ENCODE measurements around the gene AGAP1.

The AGAP1 gene

GRCh38 chr2:235493775-235494715 lies at the start of gene AGAP1:
AGAP1 (plus strand) TSS chr2:235494043.
- DNase-seq: peak; percentile 25 to 74

GRCh38 chr2:235444101-235444597 lies 49.7 kb upstream of the AGAP1 start:
- DNase-seq: no peak

- DNase-seq: no peak
Measured at GRCh38 chr2:235445116-235445515, 48.7 kb upstream of the AGAP1 start.

- no peak for DNase-seq
Measured at GRCh38 chr2:235446082-235446481, 47.8 kb upstream of the AGAP1 start.

DNA sequence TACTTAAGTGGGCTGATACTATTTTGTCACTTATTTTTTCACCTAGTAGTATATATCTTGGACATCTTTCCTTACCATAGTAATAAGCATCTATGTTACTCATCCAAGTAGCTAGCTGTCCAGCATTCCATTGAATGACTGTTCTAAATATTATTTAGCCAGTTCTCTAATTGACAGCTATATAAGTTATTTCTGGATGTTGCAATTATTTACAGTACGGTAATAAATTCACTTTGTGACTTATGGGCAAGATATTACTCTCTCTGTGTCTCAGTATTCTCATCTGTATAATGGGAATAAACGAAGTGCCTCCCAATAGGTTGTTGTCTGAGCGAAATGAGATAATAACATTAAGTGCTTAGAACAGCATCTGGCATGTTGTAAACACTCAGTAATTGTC lies 46.6 kb upstream of the AGAP1 start:
- no peak for DNase-seq

- DNase-seq: no peak
Measured at GRCh38 chr2:235449568-235449967, 44.3 kb upstream of the AGAP1 start.

DNA sequence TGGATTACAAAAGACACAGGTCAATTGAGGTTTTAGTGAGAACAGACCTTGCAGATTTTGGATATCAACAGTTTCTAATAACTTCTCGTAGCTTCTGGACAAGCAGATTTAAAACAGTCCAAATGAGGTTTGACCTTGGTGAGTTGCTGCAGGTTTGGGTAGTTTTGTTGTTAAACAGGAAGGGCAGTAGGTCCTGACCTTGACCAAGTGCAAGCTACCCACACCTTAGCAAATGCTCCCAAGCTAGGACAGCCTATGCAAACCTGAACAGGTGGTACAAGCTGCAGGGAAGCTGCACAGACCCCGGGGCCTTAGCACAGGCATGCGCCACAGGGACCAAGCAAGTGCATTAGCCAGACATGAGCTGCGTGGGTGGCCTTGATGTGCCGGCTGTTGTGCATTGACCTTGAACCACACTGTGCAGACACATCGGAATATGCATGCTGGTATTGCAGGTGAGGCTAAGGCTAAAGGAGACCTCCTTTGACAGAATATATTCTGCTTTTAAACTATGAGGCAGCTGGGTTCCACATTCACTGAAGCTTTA lies 40.2 kb upstream of the AGAP1 start:
- DNase-seq: no peak

- no peak for DNase-seq
Measured at GRCh38 chr2:235458839-235459273, 35.0 kb upstream of the AGAP1 start.

DNA sequence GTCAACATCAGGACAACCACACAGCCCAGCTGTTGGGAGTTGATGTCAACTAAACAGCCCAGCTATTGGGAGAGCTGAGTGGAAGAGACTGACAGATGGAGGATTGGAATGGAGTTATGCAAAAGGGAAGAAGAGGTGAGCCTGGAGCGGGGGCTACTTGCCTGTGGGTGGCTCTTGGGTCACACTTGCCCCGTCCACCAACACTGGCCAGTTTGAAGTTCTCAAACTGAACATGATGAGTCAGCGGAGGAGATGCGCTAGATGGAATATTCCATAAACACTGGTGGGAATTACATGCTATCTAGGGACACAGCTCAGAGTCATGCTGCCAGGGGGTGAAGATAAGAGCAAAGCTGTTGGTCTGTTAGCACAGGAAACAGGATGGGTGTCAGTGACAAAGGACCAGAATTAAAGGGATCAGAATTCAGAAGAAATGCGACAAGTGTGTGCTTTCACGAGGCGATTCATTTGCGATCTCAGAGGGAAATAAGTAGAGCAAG lies 33.2 kb upstream of the AGAP1 start:
- DNase-seq: no peak

- DNase-seq: no peak
Measured at GRCh38 chr2:235461763-235462414, 32.0 kb upstream of the AGAP1 start.

DNA sequence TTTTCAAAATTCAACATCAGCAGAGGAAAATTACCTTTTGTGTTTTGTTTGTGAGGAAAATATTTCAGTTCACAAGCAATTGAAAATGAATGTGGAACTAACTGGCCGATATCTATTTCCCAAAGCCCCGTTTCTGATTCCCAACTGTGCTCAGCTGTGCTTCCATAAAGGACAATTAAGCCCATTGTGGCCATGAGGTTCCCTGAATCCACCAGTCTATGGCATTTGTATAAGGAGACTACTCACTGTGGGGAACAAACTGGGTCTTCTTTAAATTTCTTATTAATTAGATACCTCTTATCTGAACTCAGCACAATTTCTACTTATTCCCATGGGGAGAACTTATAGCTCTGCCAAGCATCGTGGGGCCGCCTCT lies 31.4 kb upstream of the AGAP1 start:
- DNase-seq: no peak

- no peak for DNase-seq
Measured at GRCh38 chr2:235463893-235464292, 29.9 kb upstream of the AGAP1 start.

DNA sequence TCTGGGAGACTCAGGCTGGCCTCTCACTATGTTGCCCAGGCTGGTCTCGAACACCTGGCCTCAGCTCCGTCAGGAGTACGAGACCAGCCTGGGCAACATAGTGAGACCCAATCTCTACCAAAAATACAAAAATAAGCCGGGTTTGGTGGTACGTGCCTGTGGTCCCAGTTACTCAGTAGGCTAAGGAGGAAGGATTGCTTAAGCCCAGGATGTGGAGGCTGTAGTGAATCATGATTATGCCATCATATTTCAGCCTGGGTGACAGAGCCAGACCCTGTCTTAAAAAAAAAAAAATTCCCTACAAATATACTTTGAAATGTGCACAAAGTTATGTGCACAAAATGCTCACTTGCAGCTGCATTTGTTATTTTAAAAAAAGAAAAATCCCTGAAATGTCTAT lies 26.3 kb upstream of the AGAP1 start:
- DNase-seq: no peak

DNA sequence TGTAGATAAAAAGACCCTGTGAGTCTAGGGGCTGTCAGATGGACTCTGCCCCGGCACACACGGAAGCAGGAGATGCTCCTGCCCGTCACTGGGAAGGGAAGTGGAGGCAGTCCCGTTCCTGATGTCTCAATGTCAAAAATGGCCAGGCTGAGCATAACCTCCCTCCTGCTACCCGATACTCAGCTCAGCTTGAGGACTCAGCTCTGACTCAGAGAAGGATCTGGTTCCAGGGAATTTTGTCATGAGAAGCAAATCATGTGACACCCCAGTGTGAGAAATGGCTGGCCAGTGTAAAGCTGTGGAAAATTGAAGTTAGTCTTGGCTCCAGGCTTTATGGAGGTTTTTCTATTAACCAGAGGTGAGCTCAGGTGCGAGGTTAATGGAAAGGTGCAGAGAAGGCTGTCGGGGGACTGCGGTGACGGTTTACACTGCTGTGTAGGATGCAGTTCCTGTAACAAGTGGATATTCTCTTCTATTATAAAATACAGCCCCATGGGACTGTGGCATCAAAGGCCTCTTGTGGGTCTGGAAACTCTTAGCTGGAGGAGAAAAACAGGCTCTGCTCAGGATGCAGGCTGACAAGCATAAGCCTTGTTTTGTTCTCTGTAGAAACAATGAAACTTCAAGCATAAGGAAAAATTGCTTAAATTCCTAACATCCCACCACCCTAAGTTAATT lies 24.7 kb upstream of the AGAP1 start:
- peak in 1 of 2 experiments; percentile 18 for DNase-seq

- DNase-seq: no peak
Measured at GRCh38 chr2:235471186-235471747, 22.6 kb upstream of the AGAP1 start.

- no peak for DNase-seq
Measured at GRCh38 chr2:235472443-235472842, 21.4 kb upstream of the AGAP1 start.

DNA sequence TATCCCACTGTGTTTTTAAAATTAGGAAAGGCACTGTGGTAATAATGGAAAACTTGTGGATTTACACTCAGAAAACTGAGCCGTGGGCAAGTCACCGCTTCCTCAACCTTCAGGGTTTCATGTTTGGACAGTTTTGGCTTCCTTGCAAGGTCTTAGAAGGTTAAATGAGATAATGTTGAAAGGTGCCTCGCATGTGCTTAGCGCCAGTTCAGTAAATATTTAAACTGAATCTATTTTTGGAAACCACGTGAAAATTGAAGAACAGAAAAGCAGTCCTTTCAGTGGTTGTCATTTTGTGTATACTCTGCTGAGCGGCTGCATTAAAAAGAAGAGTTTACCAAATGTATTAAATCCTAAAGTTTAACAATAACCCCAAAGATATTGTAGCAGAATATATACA lies 15.2 kb upstream of the AGAP1 start:
- DNase-seq: no peak

- DNase-seq: no peak
Measured at GRCh38 chr2:235479604-235480003, 14.2 kb upstream of the AGAP1 start.

DNA sequence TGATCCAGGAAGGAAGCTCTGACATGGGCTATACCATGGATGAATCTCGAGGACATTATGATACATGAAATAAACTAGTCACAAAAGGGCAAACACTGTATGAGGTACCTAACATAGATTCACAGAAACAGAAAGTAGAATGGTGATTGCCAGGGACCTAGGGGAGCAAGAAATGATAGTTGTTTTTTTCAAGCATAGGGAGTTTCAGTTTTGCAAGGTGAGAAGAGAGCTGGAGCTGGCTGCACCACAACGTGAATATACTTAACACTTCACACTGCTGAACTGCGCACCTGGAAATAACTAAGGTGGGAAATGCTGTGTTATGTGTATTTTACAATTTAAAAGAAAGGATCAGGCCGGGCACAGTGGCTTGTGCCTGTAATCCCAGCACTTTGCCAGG lies 13.2 kb upstream of the AGAP1 start:
- DNase-seq: no peak

DNA sequence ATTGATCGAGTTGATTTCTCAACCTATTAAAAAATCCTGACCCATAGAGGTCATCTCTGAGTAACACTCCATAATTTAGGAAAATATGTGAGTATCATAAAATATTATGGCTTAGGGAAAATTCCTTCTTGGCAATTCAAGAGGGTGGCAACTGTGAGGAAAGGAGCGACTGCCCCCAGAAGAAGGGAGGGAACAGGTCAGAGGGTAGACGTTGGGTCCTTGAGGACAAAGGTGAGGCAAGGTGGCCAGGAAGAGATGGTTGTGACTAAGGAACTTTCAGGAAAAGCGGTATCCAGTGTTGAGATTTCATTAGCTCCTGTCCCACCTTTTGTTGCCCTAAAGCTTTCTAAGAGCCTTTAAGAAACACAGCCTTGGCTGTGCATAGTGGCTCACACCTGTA lies 10.5 kb upstream of the AGAP1 start:
- DNase-seq: no peak

GRCh38 chr2:235485362-235485761 lies 8.5 kb upstream of the AGAP1 start:
- no peak for DNase-seq

DNA sequence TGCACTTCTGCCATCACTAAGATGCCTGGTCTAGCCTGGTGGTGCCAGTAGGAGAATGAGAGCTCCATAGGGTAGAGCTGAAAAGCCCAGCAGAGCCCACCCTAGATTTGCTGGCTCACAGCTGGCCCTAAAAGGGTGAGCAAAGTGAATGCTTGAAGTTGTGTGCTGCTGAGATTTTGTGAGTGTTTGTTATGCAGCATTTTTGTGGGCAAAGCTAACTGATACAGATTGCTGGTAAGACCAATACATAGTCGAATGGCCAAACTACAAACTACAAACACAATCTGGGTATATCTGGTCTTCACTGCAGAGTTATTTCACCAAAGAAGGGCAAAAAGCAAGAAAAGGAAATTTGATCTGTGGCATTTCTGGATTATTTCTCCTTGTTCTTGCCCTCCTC lies 7.1 kb upstream of the AGAP1 start:
- no peak for DNase-seq

GRCh38 chr2:235489897-235490296 lies 3.9 kb upstream of the AGAP1 start:
- no peak for DNase-seq
